RWPE2 (cell line): ENCODE data around the gene CPXM2.

Source experiments
- ATAC-seq: fragments of 200-7000 bp; cut with Tn5 transposase; 3 replicates; pipeline ENCODE4 v1.9.1; 2021; ENCODE audit warnings: low read depth
- DNase-seq: peaks from one replicate; pipeline ENCODE4 v3.0.0-alpha.2; 2020; ENCODE audit warnings: low spot score
- H3K27ac ChIP-seq: fragments of 450-650 bp; 2 replicates; pipeline ENCODE4 v1.5.1; 2017; ENCODE audit warnings: mild to moderate bottlenecking; ENCODE audit not compliant: poor library complexity, severe bottlenecking
- H3K27me3 ChIP-seq: fragments of 250-450 bp; sonication (Bioruptor Pico); 2 replicates; pipeline ENCODE4 v1.5.1; 2021; ENCODE audit warnings: mild to moderate bottlenecking, moderate library complexity; ENCODE audit not compliant: insufficient read depth, poor library complexity, severe bottlenecking
- H3K36me3 ChIP-seq: fragments of 250-450 bp; sonication (Bioruptor Pico); 2 replicates; pipeline ENCODE4 v1.5.1; 2020; ENCODE audit warnings: low read depth, mild to moderate bottlenecking, moderate library complexity
- H3K4me1 ChIP-seq: fragments of 250-450 bp; sonication (Bioruptor Pico); 2 replicates; pipeline ENCODE4 v1.5.1; 2021; ENCODE audit warnings: mild to moderate bottlenecking, moderate library complexity; ENCODE audit not compliant: insufficient read depth, poor library complexity, severe bottlenecking
- H3K4me3 ChIP-seq: fragments of 250-450 bp; sonication (Bioruptor Pico); 2 replicates; pipeline ENCODE4 v1.5.1; 2021; ENCODE audit warnings: mild to moderate bottlenecking, moderate library complexity; ENCODE audit not compliant: severe bottlenecking
- H3K9me3 ChIP-seq: fragments of 250-450 bp; sonication (Bioruptor Pico); 2 replicates; pipeline ENCODE4 v1.5.1; 2021; ENCODE audit warnings: mild to moderate bottlenecking, moderate library complexity; ENCODE audit not compliant: severe bottlenecking
- CTCF ChIP-seq: fragments of 450-650 bp; IDR thresholded peaks from one replicate; pipeline ENCODE4 v1.5.1; 2017; ENCODE audit warnings: mild to moderate bottlenecking, moderate library complexity; ENCODE audit not compliant: poor library complexity, severe bottlenecking

The CPXM2 gene

GRCh38 chr10:123934846-123935245 lies 43.2 kb upstream of the CPXM2 start:
- H3K9me3 ChIP-seq = no peaks in the 10 kb centered on the region
- no peaks in the 10 kb centered on the region for H3K27me3 ChIP-seq
- no peak overlapping the region for H3K4me3 ChIP-seq
- no peak for TF ChIP-seq CTCF
- no peak; the same call in 2 of the 3 replicates for ATAC-seq
- no peak overlapping the region for H3K27ac ChIP-seq
- no peak for DNase-seq
- H3K4me1 ChIP-seq = no peaks in the 10 kb centered on the region
- no peaks in the 10 kb centered on the region for H3K36me3 ChIP-seq

DNA sequence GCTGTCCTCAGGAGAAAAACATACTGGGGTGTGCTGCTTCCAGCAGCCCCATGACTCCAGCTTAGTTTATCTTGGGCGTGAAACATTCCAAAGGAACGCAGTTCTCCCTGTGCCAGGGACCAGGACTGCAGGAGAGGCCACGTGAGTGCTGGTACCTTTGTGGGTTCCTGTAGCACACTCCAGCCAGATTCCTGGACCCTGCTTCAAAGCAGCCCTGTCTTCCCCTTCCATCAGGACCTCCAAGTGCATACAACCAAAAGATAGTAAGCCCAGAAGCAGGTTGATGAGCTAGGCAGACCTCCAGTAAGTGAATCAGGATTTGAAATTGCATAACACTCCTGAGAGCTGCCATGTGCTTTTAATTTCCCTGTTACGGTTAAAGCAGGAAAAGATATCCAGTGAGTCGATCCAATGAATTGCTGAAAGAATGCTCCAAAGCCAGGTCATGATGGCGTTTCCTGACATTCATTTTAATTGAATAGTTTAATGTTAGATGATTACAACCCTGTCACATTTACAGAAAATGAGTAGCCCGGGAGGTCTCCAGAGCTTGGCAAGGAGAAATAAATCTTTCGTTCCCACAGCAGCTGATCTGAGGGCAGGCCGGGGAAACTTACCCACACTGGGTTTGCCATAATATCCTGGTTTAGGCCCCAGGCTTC lies 38.9 kb upstream of the CPXM2 start:
- Histone ChIP-seq H3K9me3 (no peaks in the 10 kb centered on the region), H3K27me3 (no peaks in the 10 kb centered on the region), H3K27ac (no peak overlapping the region), H3K4me1 (no peaks in the 10 kb centered on the region), H3K36me3 (no peaks in the 10 kb centered on the region), H3K4me3 (no peak overlapping the region)
- DNase-seq (no peak), ATAC-seq (peak; percentile 53; the same call in 2 of the 3 replicates)
- TF ChIP-seq CTCF = no peak

- no peak overlapping the region for H3K4me3 ChIP-seq
- TF ChIP-seq CTCF = no peak
- no peak for ATAC-seq
Measured at GRCh38 chr10:123929791-123930190, 38.2 kb upstream of the CPXM2 start.

DNA sequence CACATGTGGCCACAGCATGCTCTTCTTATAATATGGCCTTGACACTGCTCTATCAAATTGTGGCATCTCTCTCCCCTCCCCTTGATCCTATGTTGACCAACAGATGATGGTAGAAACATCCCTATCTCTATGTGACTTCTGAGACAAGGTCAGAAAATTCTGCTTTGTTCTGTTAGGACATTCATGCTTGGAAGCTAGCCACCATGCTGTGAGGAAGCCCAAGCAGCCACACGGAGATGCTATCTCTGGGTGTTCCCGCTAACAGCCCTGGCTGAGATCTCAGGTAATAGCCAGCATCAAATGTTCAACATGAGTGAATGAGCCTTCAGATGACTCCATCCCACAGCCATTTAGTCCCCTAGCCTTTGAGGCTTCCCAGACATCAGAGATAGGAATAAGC lies 36.8 kb upstream of the CPXM2 start:
- no peaks in the 10 kb centered on the region for H3K4me1 ChIP-seq
- no peak for TF ChIP-seq CTCF
- H3K27me3 ChIP-seq = no peaks in the 10 kb centered on the region
- H3K4me3 ChIP-seq = no peak overlapping the region
- DNase-seq (no peak), ATAC-seq (no peak)
- no peaks in the 10 kb centered on the region for H3K36me3 ChIP-seq
- no peak overlapping the region for H3K27ac ChIP-seq
- no peaks in the 10 kb centered on the region for H3K9me3 ChIP-seq

More at GRCh38 chr10:123929791-123930190, 38.2 kb upstream of the CPXM2 start:
- Histone ChIP-seq H3K36me3 (no peaks in the 10 kb centered on the region), H3K4me1 (no peaks in the 10 kb centered on the region), H3K27ac (no peak overlapping the region), H3K27me3 (no peaks in the 10 kb centered on the region), H3K9me3 (no peaks in the 10 kb centered on the region)
- no peak for DNase-seq

- Histone ChIP-seq H3K27ac (no peak overlapping the region), H3K9me3 (no peaks in the 10 kb centered on the region), H3K36me3 (no peaks in the 10 kb centered on the region), H3K4me3 (no peak overlapping the region), H3K4me1 (no peaks in the 10 kb centered on the region), H3K27me3 (peaks cover 1% of the 10 kb centered on the region)
- TF ChIP-seq CTCF = no peak
- ATAC-seq (peak; percentile 60; the same call in 2 of the 3 replicates), DNase-seq (no peak)
Measured at GRCh38 chr10:123926401-123927264, 35.0 kb upstream of the CPXM2 start.
